ENCODE data around the gene KBTBD13.

- TF ChIP-seq GATA1 (IDR thresholded peaks at IDR 0.05; ENCODE audit: low read depth, low read length) (no peak), POLR2A (IDR thresholded peaks at IDR 0.05; ENCODE audit: low read length) (no peak)
These were observed 31.6 kb upstream of the KBTBD13 start, which contains the start of gene SLC51B for GRCh38 chr15:65044724-65045481.
